ENCODE results near the gene ZNF544.

Gene ZNF544

GRCh38 chr19:58311345-58311865 is 82.7 kb downstream of the ZNF544 start:
- H3K9me3 ChIP-seq (ENCODE audit: control insufficient read depth, insufficient read depth, low read depth, low read length) = no peaks in the 10 kb centered on the region
- ChIA-PET CTCF (no interaction called here), POLR2A (no interaction called here)
- no peak overlapping the region for H3K4me3 ChIP-seq (ENCODE audit: low read depth, low read length)
- peaks cover 54 to 93% of the 10 kb centered on the region in 2 experiments for H3K36me3 ChIP-seq (ENCODE audit: control insufficient read depth in 2 of 2, insufficient read depth in 1 of 2, low read length in 2 of 2)
- TF ChIP-seq SALL2 (tag by site-specific recombination; IDR thresholded peaks at IDR 0.05; ENCODE audit: borderline replicate concordance) (no peak), ZNF48 (tag by site-specific recombination; IDR thresholded peaks at IDR 0.05) (no peak), ZBTB26 (tag by site-specific recombination; optimal IDR thresholded peaks at IDR 0.05) (no peak), SCRT2 (tag by site-specific recombination; IDR thresholded peaks at IDR 0.05) (no peak), KLF8 (tag by site-specific recombination; IDR thresholded peaks at IDR 0.05) (no peak), ZNF148 (tag by site-specific recombination; IDR thresholded peaks at IDR 0.05; ENCODE audit: borderline replicate concordance) (no peak), HOXC10 (CRISPR knock-in tag; IDR thresholded peaks at IDR 0.05) (no peak)
- H3K27ac ChIP-seq (ENCODE audit: extremely low read depth, low read depth, low read length) = no peak overlapping the region
- H3K4me1 ChIP-seq (ENCODE audit: control insufficient read depth, insufficient read depth, low read length) = no peaks in the 10 kb centered on the region

Data from HEK293 (cell line).